GM19438 (cell line): ENCODE results near the gene ADGRB3.
"Not testable (repeated sequence)": the region's sequence is repeated elsewhere in the genome, so short reads cannot be mapped to it uniquely, and the experiment has no call there.

Experiments used
- ATAC-seq: cut with Tn5 transposase; IDR thresholded peaks from one replicate; pipeline ENCODE4 v1.9.1; 2021; ENCODE audit warnings: low read depth; ENCODE audit not compliant: unreplicated experiment

The ADGRB3 gene

GRCh38 chr6:68774843-68775242 is 139.8 kb downstream of the ADGRB3 start:
- no peak for ATAC-seq

- ATAC-seq = no peak
Observed at GRCh38 chr6:68776354-68776753, 141.3 kb downstream of the ADGRB3 start.

- ATAC-seq = no peak
Observed at GRCh38 chr6:68777956-68778355, 142.9 kb downstream of the ADGRB3 start.

GRCh38 chr6:68778356-68779020 is 143.4 kb downstream of the ADGRB3 start:
- ATAC-seq = no peak

- no peak for ATAC-seq
Observed at GRCh38 chr6:68779366-68779765, 144.3 kb downstream of the ADGRB3 start.

- ATAC-seq = not testable (repeated sequence)
Observed at GRCh38 chr6:68790128-68790527, 155.0 kb downstream of the ADGRB3 start.

- not testable (repeated sequence) for ATAC-seq
Observed at GRCh38 chr6:68814976-68815375, 179.9 kb downstream of the ADGRB3 start.

GRCh38 chr6:68826501-68826900 is 191.4 kb downstream of the ADGRB3 start:
- no peak for ATAC-seq

- no peak for ATAC-seq
Observed at GRCh38 chr6:68834551-68834950, 199.5 kb downstream of the ADGRB3 start.

- ATAC-seq = no peak
Observed at GRCh38 chr6:68838571-68838970, 203.5 kb downstream of the ADGRB3 start.

- no peak for ATAC-seq
Observed at GRCh38 chr6:68852791-68853190, 217.7 kb downstream of the ADGRB3 start.

GRCh38 chr6:68859233-68859632 is 224.2 kb downstream of the ADGRB3 start:
- no peak for ATAC-seq

GRCh38 chr6:68868646-68869045 is 233.6 kb downstream of the ADGRB3 start:
- ATAC-seq = no peak

GRCh38 chr6:68873236-68873635 is 238.2 kb downstream of the ADGRB3 start:
- ATAC-seq = no peak

GRCh38 chr6:68874747-68875146 is 239.7 kb downstream of the ADGRB3 start:
- no peak for ATAC-seq

GRCh38 chr6:68875403-68875802 is 240.3 kb downstream of the ADGRB3 start:
- no peak for ATAC-seq

- ATAC-seq = no peak
Observed at GRCh38 chr6:68876792-68877493, 241.9 kb downstream of the ADGRB3 start.

GRCh38 chr6:68880050-68880813 is 245.2 kb downstream of the ADGRB3 start:
- ATAC-seq = no peak

GRCh38 chr6:68883325-68883724 is 248.2 kb downstream of the ADGRB3 start:
- ATAC-seq = not testable (repeated sequence)

GRCh38 chr6:68891419-68891818 is 256.3 kb downstream of the ADGRB3 start:
- ATAC-seq = no peak

GRCh38 chr6:68892452-68892851 is 257.4 kb downstream of the ADGRB3 start:
- no peak for ATAC-seq
